H1 (cell line): ENCODE measurements around the gene CAMTA1. TPM values are rescaled to one million over a fixed set of nuclear protein-coding genes. Genes with fewer than 3 reads are reported as not detected.

Experiments
- CTCF ChIA-PET: fragments of 300-600 bp; sonication (Branson Sonifier 250); formaldehyde crosslinking; loops from one replicate; lab custom pipeline; 2021; ENCODE audit not compliant: partially characterized antibody; lab: Charles Lee
- POLR2A ChIA-PET: fragments of 300-600 bp; sonication (Branson Sonifier 250); formaldehyde crosslinking; loops from one replicate; lab custom pipeline; 2021; ENCODE audit warnings: inconsistent platforms; ENCODE audit not compliant: partially characterized antibody; lab: Charles Lee
- DNase-seq, 2 experiments: peaks; one replicate each; pipeline versions ENCODE4 v3.0.0 to v3.0.0-alpha.2; 2010 to 2022; ENCODE audit warnings: low spot score in 2 of 2, low read depth in 1 of 2, mixed read lengths in 1 of 2
- FAIRE-seq: peaks from 2 replicates; lab custom pipeline; 2011; peaks lifted over from hg19 to GRCh38; lab: Jason Lieb, UNC
- H2AFZ ChIP-seq: 2 replicates; pipeline ENCODE4 v1.8.1; 2012; ENCODE audit warnings: low read length, inconsistent platforms
- H2AK5ac ChIP-seq: 2 replicates; pipeline ENCODE4 v1.6.1; 2013; ENCODE audit warnings: low read depth, low read length
- H2BK120ac ChIP-seq: replicated peaks from 2 replicates; pipeline ENCODE3; 2013; ENCODE audit warnings: low read depth, low read length, inconsistent platforms
- H2BK12ac ChIP-seq: 2 replicates; pipeline ENCODE4 v1.6.1; 2013; ENCODE audit warnings: low read depth, low read length
- H2BK15ac ChIP-seq: 2 replicates; pipeline ENCODE4 v1.6.1; 2013; ENCODE audit warnings: low read length
- H2BK20ac ChIP-seq: 2 replicates; pipeline ENCODE4 v1.6.1; 2013; ENCODE audit warnings: low read length
- H2BK5ac ChIP-seq: 2 replicates; pipeline ENCODE4 v1.6.1; 2013; ENCODE audit warnings: low read depth, low read length
- H3K14ac ChIP-seq: 2 replicates; pipeline ENCODE4 v1.6.1; 2013; ENCODE audit warnings: inconsistent platforms; ENCODE audit not compliant: insufficient read length
- H3K18ac ChIP-seq: 2 replicates; pipeline ENCODE4 v1.6.1; 2013; ENCODE audit warnings: low read length; ENCODE audit errors: extremely low read depth
- H3K23ac ChIP-seq: 2 replicates; pipeline ENCODE4 v1.6.1; 2013; ENCODE audit warnings: inconsistent platforms; ENCODE audit not compliant: insufficient read length
- H3K23me2 ChIP-seq: 2 replicates; pipeline ENCODE4 v1.6.1; 2013; ENCODE audit warnings: low read depth, low read length
- H3K27ac ChIP-seq: 2 replicates; pipeline ENCODE4 v1.6.1; 2011; ENCODE audit warnings: low read depth, low read length, inconsistent platforms
- H3K27me3 ChIP-seq, 4 experiments: replicated peaks in 1 of 4; 1 replicate in 1 of 4; 2 replicates in 3 of 4; pipeline versions ENCODE4 v1.6.1 to v1.8.1; 2011 to 2013; ENCODE audit warnings: low read length in 3 of 4, mild to moderate bottlenecking in 3 of 4, inconsistent platforms in 2 of 4, mixed read lengths in 2 of 4, moderate library complexity in 1 of 4; ENCODE audit not compliant: control insufficient read depth in 3 of 4, insufficient read depth in 3 of 4; ENCODE audit errors: extremely low read depth in 1 of 4
- H3K36me3 ChIP-seq, 4 experiments: 2 replicates each; pipeline versions ENCODE4 v1.6.1 to v1.8.1; 2011 to 2013; ENCODE audit warnings: mild to moderate bottlenecking in 4 of 4, low read length in 3 of 4, moderate library complexity in 2 of 4, control low read depth in 1 of 4, inconsistent platforms in 1 of 4; ENCODE audit not compliant: insufficient read depth in 4 of 4, control insufficient read depth in 2 of 4
- H3K4ac ChIP-seq: replicated peaks from 2 replicates; pipeline ENCODE3; 2013; ENCODE audit warnings: low read length, low read depth, mixed read lengths, inconsistent platforms; ENCODE audit not compliant: insufficient read length
- H3K4me1 ChIP-seq, 4 experiments: replicated peaks in 1 of 4; 1 replicate in 1 of 4; 2 replicates in 3 of 4; pipeline versions ENCODE4 v1.6.1 to v1.8.1; 2011 to 2013; ENCODE audit warnings: low read length in 3 of 4, inconsistent platforms in 2 of 4, mixed read lengths in 1 of 4; ENCODE audit not compliant: insufficient read depth in 4 of 4, control insufficient read depth in 3 of 4
- H3K4me2 ChIP-seq, 2 experiments: 2 replicates each; pipeline versions ENCODE4 v1.6.1 to v1.8.1; 2011 to 2013; ENCODE audit warnings: low read depth in 2 of 2, low read length in 2 of 2, control low read depth in 1 of 2, inconsistent platforms in 1 of 2, mild to moderate bottlenecking in 1 of 2; ENCODE audit not compliant: insufficient read depth in 1 of 2
- H3K4me3 ChIP-seq, 4 experiments: fragments of 200-600, 300-600 bp in 1 of 4; sonication (generic), shearing (Covaris generic), sonication (Bioruptor Twin) in 1 of 4; 2 replicates each; pipeline versions ENCODE4 v1.5.1 to v1.8.1; 2011 to 2016; ENCODE audit warnings: low read length in 4 of 4, low read depth in 3 of 4, control low read depth in 2 of 4, inconsistent platforms in 2 of 4, mild to moderate bottlenecking in 2 of 4, mixed read lengths in 1 of 4, moderate library complexity in 1 of 4; ENCODE audit not compliant: insufficient read depth in 2 of 4; ENCODE audit errors: extremely low read depth in 1 of 4
- H3K56ac ChIP-seq: replicated peaks from 2 replicates; pipeline ENCODE3; 2013; ENCODE audit warnings: low read depth, mild to moderate bottlenecking, mixed read lengths, low read length, inconsistent platforms; ENCODE audit not compliant: insufficient read length
- H3K79me1 ChIP-seq: 2 replicates; pipeline ENCODE4 v1.6.1; 2013; ENCODE audit warnings: low read depth, low read length, control low read depth
- H3K79me2 ChIP-seq, 2 experiments: 2 replicates each; pipeline versions ENCODE4 v1.6.1 to v1.8.1; 2012 to 2013; ENCODE audit warnings: low read length in 2 of 2, mild to moderate bottlenecking in 2 of 2, inconsistent platforms in 1 of 2; ENCODE audit not compliant: insufficient read depth in 2 of 2, control insufficient read depth in 1 of 2
- H3K9ac ChIP-seq, 4 experiments: replicated peaks in 1 of 4; 1 replicate in 1 of 4; 2 replicates in 3 of 4; pipeline versions ENCODE4 v1.6.1 to v1.8.1; 2011 to 2013; ENCODE audit warnings: low read depth in 3 of 4, low read length in 3 of 4, control low read depth in 2 of 4, mild to moderate bottlenecking in 2 of 4, moderate library complexity in 2 of 4, inconsistent platforms in 1 of 4; ENCODE audit errors: extremely low read depth in 1 of 4
- H3K9me3 ChIP-seq, 2 experiments: 2 replicates each; pipeline versions ENCODE4 v1.6.1 to v1.8.1; 2012 to 2013; ENCODE audit warnings: mild to moderate bottlenecking in 2 of 2, moderate library complexity in 2 of 2, control low read depth in 1 of 2, inconsistent platforms in 1 of 2, low read depth in 1 of 2, low read length in 1 of 2, mixed read lengths in 1 of 2; ENCODE audit not compliant: insufficient read depth in 2 of 2
- H4K20me1 ChIP-seq, 2 experiments: replicated peaks in 1 of 2; 2 replicates each; pipeline versions ENCODE3 to v1.8.1; 2011 to 2013; ENCODE audit warnings: inconsistent platforms in 2 of 2, low read length in 2 of 2, mild to moderate bottlenecking in 1 of 2; ENCODE audit not compliant: insufficient read depth in 2 of 2, control insufficient read depth in 1 of 2
- H4K5ac ChIP-seq: 2 replicates; pipeline ENCODE4 v1.6.1; 2013; ENCODE audit warnings: low read length, low read depth, mixed read lengths, inconsistent platforms; ENCODE audit not compliant: insufficient read length
- H4K8ac ChIP-seq: 2 replicates; pipeline ENCODE4 v1.8.0; 2013; ENCODE audit warnings: mild to moderate bottlenecking, moderate library complexity, low read length, inconsistent platforms; ENCODE audit not compliant: insufficient read depth; ENCODE audit errors: extremely low read depth
- H4K91ac ChIP-seq: replicated peaks from 2 replicates; pipeline ENCODE3; 2013; ENCODE audit warnings: low read length, mixed read lengths, inconsistent platforms; ENCODE audit not compliant: insufficient read length
- ASH2L ChIP-seq: fragments of 200-600, 300-600 bp; sonication (generic); IDR thresholded peaks from one replicate; pipeline ENCODE4 v1.7.1; 2017; ENCODE audit warnings: low read length
- BCL11A ChIP-seq, 2 experiments: IDR thresholded peaks; one replicate each; pipeline ENCODE4 v1.6.1; 2011; ENCODE audit warnings: low read depth in 2 of 2, low read length in 2 of 2, mild to moderate bottlenecking in 2 of 2
- CBX5 ChIP-seq: fragments of 300-800, 300-1000 bp; sonication (generic); IDR thresholded peaks from 2 replicates; pipeline ENCODE4 v1.7.1; 2016; ENCODE audit warnings: antibody characterized with exemption, low read length, low read depth
- EZH2 ChIP-seq: fragments of 200-600 bp; sonication (generic); IDR thresholded peaks from 2 replicates; pipeline ENCODE4 v1.7.1; 2012; ENCODE audit warnings: low read depth, mild to moderate bottlenecking, moderate library complexity, low read length, inconsistent platforms; ENCODE audit not compliant: severe bottlenecking
- FOSL1 ChIP-seq: IDR thresholded peaks from 2 replicates; pipeline ENCODE4 v1.6.1; 2011; ENCODE audit warnings: mild to moderate bottlenecking, low read depth, low read length, moderate library complexity; ENCODE audit not compliant: insufficient read depth
- KDM4A ChIP-seq: IDR thresholded peaks from one replicate; pipeline ENCODE4 v1.7.1; 2012; ENCODE audit warnings: low read depth, mild to moderate bottlenecking, moderate library complexity, low read length, inconsistent platforms; ENCODE audit not compliant: severe bottlenecking
- RNF2 ChIP-seq: fragments of 200-900, 300-1000 bp; sonication (generic); IDR thresholded peaks from 2 replicates; pipeline ENCODE4 v1.7.1; 2016; ENCODE audit warnings: borderline replicate concordance, low read depth, mild to moderate bottlenecking, antibody characterized with exemption, low read length; ENCODE audit not compliant: poor library complexity, severe bottlenecking; ENCODE audit errors: missing control alignments
- SIN3A ChIP-seq, 2 experiments: IDR thresholded peaks in 1 of 2; conservative IDR thresholded peaks in 1 of 2; 2 replicates each; pipeline ENCODE4 v1.6.1; 2011 to 2012; ENCODE audit warnings: low read length in 2 of 2, improper control_type of control experiment in 1 of 2, low read depth in 1 of 2, mild to moderate bottlenecking in 1 of 2
- SUZ12 ChIP-seq: fragments of 200-600 bp; sonication (generic); IDR thresholded peaks from 2 replicates; pipeline ENCODE4 v1.6.1; 2012; ENCODE audit warnings: mild to moderate bottlenecking, inconsistent platforms, low read length, moderate library complexity, mixed read lengths
- WGBS, 2 experiments: shearing (Covaris generic) in 1 of 2; methylation state at CpG; one replicate each; pipeline versions ENCODE4 v1.1.6 to v1.1.7; 2013 to 2015; ENCODE audit warnings: low lambda C conversion rate in 2 of 2, mixed read lengths in 2 of 2, inconsistent platforms in 1 of 2, low coverage in 1 of 2, missing lambda C conversion rate in 1 of 2; ENCODE audit not compliant: insufficient replicate concordance in 2 of 2, insufficient coverage in 1 of 2, insufficient read length in 1 of 2; ENCODE audit errors: extremely low coverage in 1 of 2, missing lambda C conversion rate in 1 of 2; 5-methylcytosine and 5-hydroxymethylcytosine counted together
- polyA plus RNA-seq, 7 experiments: library from polyadenylated mRNA; depleted of rRNA in 3 of 7; stranded (reverse) in 5 of 7; unstranded in 2 of 7; fragments of >200 nt in 5 of 7; fragments of 200-250 nt in 2 of 7; gene quantifications; 1 replicate in 5 of 7; 2 replicates in 1 of 7; 4 replicates in 1 of 7; pipeline versions ENCODE4 v1.2.1 to v1.2.3, GENCODE V29; 2011 to 2013; ENCODE audit warnings: missing spikeins in 2 of 7, mixed read lengths in 2 of 7
- total RNA-seq: library from RNA; stranded (reverse); fragmentation: NEBNext Ultra II Directional; extraction: Animal tissue kit (Norgen Biotek cat#: 25700); gene quantifications from 2 replicates; pipeline ENCODE4 v1.2.1, GENCODE V29; 2021
- TF ChIP-seq, protein P1 (sequence below), 3 experiments: IDR thresholded peaks; 1 replicate in 2 of 3; 2 replicates in 1 of 3; pipeline versions ENCODE4 v1.5.1 to v1.6.1; 2011; ENCODE audit warnings: low read length in 3 of 3, mild to moderate bottlenecking in 3 of 3, inconsistent platforms in 2 of 3, low read depth in 1 of 3, moderate library complexity in 1 of 3; ENCODE audit not compliant: insufficient read depth in 1 of 3; ENCODE audit errors: control extremely low read depth in 1 of 3

CAMTA1 gene
- total and polyA plus RNA-seq, 2 of the 8 experiments (the other 6 are each of a cell fraction or from before 2014, with no cell fraction given) = 65.0 to 119 TPM

DNA sequence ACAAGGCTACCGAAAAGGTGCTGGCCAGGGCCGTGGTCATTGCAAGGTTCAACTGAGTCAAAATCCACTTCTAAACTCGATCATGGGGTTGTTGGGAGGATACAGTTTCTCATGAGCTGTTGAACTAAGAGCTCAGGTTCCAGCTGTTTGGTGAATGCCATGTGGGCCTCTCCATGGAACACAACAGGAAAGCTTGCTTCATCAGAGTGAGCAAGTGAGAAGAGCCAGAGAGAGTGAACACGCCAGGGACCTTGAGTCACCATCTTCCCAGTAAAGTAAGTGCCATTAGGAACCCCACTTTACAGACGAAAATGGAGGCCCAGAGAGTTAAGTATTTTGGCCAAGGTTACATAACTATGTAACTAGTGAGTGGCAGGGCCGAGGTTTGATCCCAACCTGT, 510.7 kb downstream of the CAMTA1 start:
- Histone ChIP-seq H3K79me1 (no peaks in the 10 kb centered on the region), H3K36me3 (no peaks in the 10 kb centered on the region), H2AK5ac (no peak overlapping the region), H3K4me1 (peaks cover 17 to 26% (median 22%) of the 10 kb centered on the region in 4 experiments), H3K27ac (no peak overlapping the region), H3K79me2 (no peaks in the 10 kb centered on the region), H2BK20ac (no peak overlapping the region), H4K20me1 (no peaks in the 10 kb centered on the region), H2AFZ (no peak overlapping the region), H3K23me2 (no peaks in the 10 kb centered on the region), H4K5ac (no peak overlapping the region), H3K4me2 (no peak overlapping the region), H3K23ac (no peak overlapping the region), H2BK120ac (no peak overlapping the region), H2BK15ac (no peak overlapping the region), H3K18ac (no peak overlapping the region), H4K91ac (no peak overlapping the region), H3K4ac (no peak overlapping the region), H4K8ac (no peak overlapping the region), H3K9ac (no peak overlapping the region), H2BK12ac (0 out of 2 replicates have a peak overlapping the region, but pooled peaks have one; percentile 1), H3K14ac (no peak overlapping the region), H3K9me3 (no peaks in the 10 kb centered on the region), H3K56ac (no peak overlapping the region), H3K27me3 (no peaks in the 10 kb centered on the region; a peak in 3 of 7 replicates), H2BK5ac (peak overlapping the region; percentile 19; the same call in 1 of the 2 replicates), H3K4me3 (no peak overlapping the region)
- ChIA-PET CTCF (interaction anchor here (1.9 kb wide), 1 partner anchor 156 kb away, joined by 4 read pairs; no protein-coding TSS in a partner anchor), POLR2A (no interaction called here)
- DNase-seq = no peak
- WGBS, 2 experiments = 93% methylated on average over 6 of the region's 6 CpGs; no CpG with 5 or more reads in 1 of the 2 experiments
- FAIRE-seq = no peak
- no peak for TF ChIP-seq FOSL1
- no peak for TF ChIP-seq ASH2L
- no peak for TF ChIP-seq SUZ12
- TF ChIP-seq EZH2 = no peak
- TF ChIP-seq RNF2 = no peak
- TF ChIP-seq, protein P1, sequence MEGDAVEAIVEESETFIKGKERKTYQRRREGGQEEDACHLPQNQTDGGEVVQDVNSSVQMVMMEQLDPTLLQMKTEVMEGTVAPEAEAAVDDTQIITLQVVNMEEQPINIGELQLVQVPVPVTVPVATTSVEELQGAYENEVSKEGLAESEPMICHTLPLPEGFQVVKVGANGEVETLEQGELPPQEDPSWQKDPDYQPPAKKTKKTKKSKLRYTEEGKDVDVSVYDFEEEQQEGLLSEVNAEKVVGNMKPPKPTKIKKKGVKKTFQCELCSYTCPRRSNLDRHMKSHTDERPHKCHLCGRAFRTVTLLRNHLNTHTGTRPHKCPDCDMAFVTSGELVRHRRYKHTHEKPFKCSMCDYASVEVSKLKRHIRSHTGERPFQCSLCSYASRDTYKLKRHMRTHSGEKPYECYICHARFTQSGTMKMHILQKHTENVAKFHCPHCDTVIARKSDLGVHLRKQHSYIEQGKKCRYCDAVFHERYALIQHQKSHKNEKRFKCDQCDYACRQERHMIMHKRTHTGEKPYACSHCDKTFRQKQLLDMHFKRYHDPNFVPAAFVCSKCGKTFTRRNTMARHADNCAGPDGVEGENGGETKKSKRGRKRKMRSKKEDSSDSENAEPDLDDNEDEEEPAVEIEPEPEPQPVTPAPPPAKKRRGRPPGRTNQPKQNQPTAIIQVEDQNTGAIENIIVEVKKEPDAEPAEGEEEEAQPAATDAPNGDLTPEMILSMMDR (IDR thresholded peaks at IDR 0.05; ENCODE audit: control extremely low read depth in 1 of 3, insufficient read depth in 1 of 3, low read depth in 1 of 3, low read length in 3 of 3) = no peak
- TF ChIP-seq KDM4A = no peak
- TF ChIP-seq BCL11A (IDR thresholded peaks at IDR 0.05; ENCODE audit: low read depth in 2 of 2, low read length in 2 of 2) = no peak
- TF ChIP-seq SIN3A (conservative IDR thresholded peaks at IDR 0.05 in 1 of 2, IDR thresholded peaks at IDR 0.05 in 1 of 2; ENCODE audit: low read depth in 1 of 2, low read length in 2 of 2) = no peak
- TF ChIP-seq CBX5 = no peak
